HepG2 (cell line): ENCODE data around the gene RASA4B.
"Not testable (repeated sequence)": the region's sequence is repeated elsewhere in the genome, so short reads cannot be mapped to it uniquely, and the experiment has no call there.

Experiments used
- CREB3 ChIP-seq: sonication (generic); formaldehyde crosslinking; IDR thresholded peaks from 2 replicates; pipeline ENCODE4 v1.5.0; 2020; ENCODE audit warnings: missing genetic modification reagents
- CTCF ChIP-seq: sonication (generic); formaldehyde crosslinking; IDR thresholded peaks from 2 replicates; pipeline ENCODE4 v1.5.0; 2020; ENCODE audit warnings: mild to moderate bottlenecking, missing genetic modification reagents, moderate library complexity
- GABPB1 ChIP-seq: IDR thresholded peaks from 2 replicates; pipeline ENCODE4 v1.6.1; 2016; ENCODE audit warnings: mild to moderate bottlenecking, missing genetic modification reagents, moderate library complexity, missing compliant biosample characterization
- MIER3 ChIP-seq: IDR thresholded peaks from 2 replicates; pipeline ENCODE4 v1.6.1; 2016; ENCODE audit warnings: missing compliant biosample characterization, borderline replicate concordance
- NFE2 ChIP-seq: sonication (generic); formaldehyde crosslinking; IDR thresholded peaks from 2 replicates; pipeline ENCODE4 v1.4.0; 2020; ENCODE audit warnings: missing genetic modification reagents
- POLR2AphosphoS5 ChIP-seq: IDR thresholded peaks from 2 replicates; pipeline ENCODE4 v1.6.1; 2012; ENCODE audit warnings: low read depth, low read length
- SRF ChIP-seq: IDR thresholded peaks from 2 replicates; pipeline ENCODE4 v1.6.1; 2011; ENCODE audit warnings: mild to moderate bottlenecking, low read depth, low read length, moderate library complexity
- ZNF317 ChIP-seq: sonication (generic); formaldehyde crosslinking; IDR thresholded peaks from 2 replicates; pipeline ENCODE4 v1.5.0; 2020; ENCODE audit warnings: mild to moderate bottlenecking, missing genetic modification reagents
- ZNF780A ChIP-seq: sonication (generic); formaldehyde crosslinking; IDR thresholded peaks from 2 replicates; pipeline ENCODE4 v1.8.0; 2022; ENCODE audit warnings: mild to moderate bottlenecking, missing genetic modification reagents, moderate library complexity

- peak; percentile 42 for TF ChIP-seq CTCF (CRISPR knock-in tag)
- TF ChIP-seq NFE2 (CRISPR knock-in tag); ZNF317; CREB3 (CRISPR knock-in tag); SRF; ZNF780A (CRISPR knock-in tag); POLR2AphosphoS5; MIER3 (CRISPR knock-in tag): not testable (repeated sequence)
- peak; percentile 91 for TF ChIP-seq GABPB1 (CRISPR knock-in tag)
Observed at GRCh38 chr7:102478314-102479208, 39.0 kb downstream of the RASA4B start, which contains the start of gene POLR2J.
